HEK293T (cell line): ENCODE data around the gene EPG5.

Source experiments
- CTCF ChIA-PET: fragments of 350-600 bp; formaldehyde crosslinking; extraction: SDS; loops from one replicate; lab custom pipeline; 2021; ENCODE audit warnings: antibody characterized with exemption, inconsistent platforms; lab: Yijun Ruan, JAX
- POLR2A ChIA-PET: fragments of 350-600 bp; formaldehyde crosslinking; extraction: SDS; loops from one replicate; lab custom pipeline; 2020; ENCODE audit warnings: antibody characterized with exemption, inconsistent platforms; lab: Yijun Ruan, JAX
- DNase-seq: peaks from one replicate; pipeline ENCODE4 v3.0.0; 2012; ENCODE audit warnings: mixed read lengths; ENCODE audit errors: extremely low spot score
- ARNT ChIP-seq: fragments of 450-650 bp; IDR thresholded peaks from 2 replicates; pipeline ENCODE4 v1.6.1; 2017; ENCODE audit warnings: mild to moderate bottlenecking
- BHLHE40 ChIP-seq: fragments of 450-650 bp; IDR thresholded peaks from 2 replicates; pipeline ENCODE4 v1.6.1; 2016; ENCODE audit warnings: mild to moderate bottlenecking, moderate library complexity, borderline replicate concordance
- CTBP1 ChIP-seq: fragments of 450-650 bp; IDR thresholded peaks from 2 replicates; pipeline ENCODE4 v1.6.1; 2016; ENCODE audit warnings: borderline replicate concordance
- ELF4 ChIP-seq: fragments of 450-650 bp; IDR thresholded peaks from 2 replicates; pipeline ENCODE4 v1.6.1; 2017; ENCODE audit warnings: antibody characterized with exemption
- FOXK2 ChIP-seq: fragments of 450-650 bp; IDR thresholded peaks from 2 replicates; pipeline ENCODE4 v1.6.1; 2016; ENCODE audit warnings: mild to moderate bottlenecking
- HDGF ChIP-seq: fragments of 450-650 bp; IDR thresholded peaks from 2 replicates; pipeline ENCODE4 v1.6.1; 2017; ENCODE audit warnings: antibody characterized with exemption, borderline replicate concordance
- LEF1 ChIP-seq: fragments of 450-650 bp; IDR thresholded peaks from 2 replicates; pipeline ENCODE4 v1.6.1; 2017; ENCODE audit warnings: mild to moderate bottlenecking, borderline replicate concordance
- NFRKB ChIP-seq: fragments of 450-650 bp; IDR thresholded peaks from 2 replicates; pipeline ENCODE4 v1.6.1; 2016; ENCODE audit warnings: mild to moderate bottlenecking, moderate library complexity
- PKNOX1 ChIP-seq: fragments of 450-650 bp; IDR thresholded peaks from 2 replicates; pipeline ENCODE4 v1.6.1; 2016
- SP1 ChIP-seq: fragments of 450-650 bp; IDR thresholded peaks from 2 replicates; pipeline ENCODE4 v1.6.1; 2017
- TARDBP ChIP-seq: fragments of 450-650 bp; IDR thresholded peaks from 2 replicates; pipeline ENCODE4 v1.6.1; 2016

The EPG5 gene

DNA sequence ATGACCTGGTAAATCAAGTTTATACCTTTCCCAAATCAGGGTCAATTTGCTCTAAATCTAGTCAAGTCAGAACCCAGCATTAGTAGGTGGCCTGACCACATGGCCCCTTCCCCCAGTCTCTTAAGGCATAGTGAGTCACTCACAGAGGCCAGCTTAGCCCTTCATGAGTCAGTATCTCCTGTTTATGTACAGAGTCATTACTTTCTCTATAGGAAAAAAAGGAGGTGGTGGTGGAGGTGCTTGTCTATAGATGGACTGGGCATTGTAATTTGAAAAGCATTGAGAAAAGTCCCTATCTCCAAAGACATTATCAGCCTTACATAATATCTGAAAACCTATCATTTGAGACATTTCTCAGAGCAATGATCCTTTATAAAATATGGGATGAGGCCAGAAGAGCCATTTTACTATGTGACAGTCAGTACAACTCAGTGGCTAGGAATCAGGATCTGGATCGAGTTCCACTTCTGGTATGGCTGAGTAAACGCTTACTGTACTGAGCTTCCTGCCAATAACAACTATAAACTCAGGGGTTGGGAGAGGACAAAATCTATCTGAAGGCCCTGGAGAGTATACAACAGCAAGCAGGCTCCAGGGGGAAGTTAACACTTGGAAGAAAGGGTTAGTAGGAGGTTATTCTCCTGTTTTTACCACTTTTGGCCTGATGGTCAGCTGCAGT, 164.2 kb downstream of the EPG5 start:
- ChIA-PET CTCF (no interaction called here), POLR2A (no interaction called here)
- DNase-seq = no peak
- TF ChIP-seq LEF1 = no peak
- TF ChIP-seq SP1 = no peak
- no peak for TF ChIP-seq PKNOX1
- TF ChIP-seq ELF4 = no peak
- no peak for TF ChIP-seq BHLHE40
- TF ChIP-seq TARDBP = no peak
- no peak for TF ChIP-seq HDGF

- CTCF ChIA-PET = no interaction called here
- no peak for TF ChIP-seq CTBP1
- TF ChIP-seq NFRKB = no peak
- no peak for TF ChIP-seq FOXK2
- TF ChIP-seq TARDBP = no peak
- no peak for TF ChIP-seq HDGF
- TF ChIP-seq ARNT = no peak
- TF ChIP-seq BHLHE40 = no peak
- no peak for TF ChIP-seq ELF4
- no peak for DNase-seq
- POLR2A ChIA-PET = no interaction called here
Measured at GRCh38 chr18:45801416-45802004, 165.6 kb downstream of the EPG5 start.
